K562 (cell line): Measurements from ENCODE around the gene INHBE. TPM values are rescaled to one million over a fixed set of nuclear protein-coding genes. Genes with fewer than 3 reads are reported as not detected.

Experiments
- ATAC-seq: fragments of 200-7000 bp; cut with Tn5 transposase; 3 replicates; pipeline ENCODE4 v1.9.1; 2020; ENCODE audit warnings: moderate library complexity
- BruUV-seq: library from RNA; stranded (reverse); fragments of 400-500 nt; replicated peaks from 2 replicates; lab custom pipeline; 2021; lab: Mats Ljungman, UMichigan
- CTCF ChIA-PET: fragments of 300-600 bp; formaldehyde crosslinking; extraction: SDS; loops from one replicate; lab custom pipeline; 2021; ENCODE audit warnings: low intra/inter-chr PET ratio; lab: Yijun Ruan, JAX
- POLR2A ChIA-PET: fragments of 300-600, 350-650 bp; sonication (Branson Sonifier 250); formaldehyde crosslinking; extraction: SDS; loops from one replicate; lab custom pipeline; 2021; ENCODE audit warnings: antibody characterized with exemption, inconsistent platforms; lab: Yijun Ruan, JAX
- DNase-seq, 4 experiments: peaks; one replicate each; pipeline versions ENCODE4 v3.0.0 to v3.0.0-alpha.2; 2011 to 2018; ENCODE audit warnings: low spot score in 3 of 4, mixed read lengths in 3 of 4; ENCODE audit errors: extremely low read depth in 1 of 4
- FAIRE-seq: peaks from 2 replicates; lab custom pipeline; 2011; peaks lifted over from hg19 to GRCh38; lab: Jason Lieb, UNC
- H2AFZ ChIP-seq: 2 replicates; pipeline ENCODE4 v1.6.0; 2011; ENCODE audit warnings: low read depth, low read length, control low read depth, inconsistent platforms
- H3K27ac ChIP-seq: fragments of 200-600 bp; 3 replicates; pipeline ENCODE4 v1.8.0; 2011; ENCODE audit warnings: low read depth, mild to moderate bottlenecking, control low read depth, inconsistent platforms, low read length, moderate library complexity, mixed read lengths; ENCODE audit errors: extremely low read depth
- H3K27me3 ChIP-seq, 2 experiments: fragments of 300-600 bp in 1 of 2; 2 replicates in 1 of 2; 3 replicates in 1 of 2; pipeline versions ENCODE4 v1.6.0 to v1.8.0; 2011; ENCODE audit warnings: inconsistent platforms in 2 of 2, low read length in 2 of 2, mild to moderate bottlenecking in 1 of 2, mixed read lengths in 1 of 2, moderate library complexity in 1 of 2; ENCODE audit not compliant: control insufficient read depth in 2 of 2, insufficient read depth in 2 of 2
- H3K36me3 ChIP-seq: fragments of 300-600 bp; 3 replicates; pipeline ENCODE4 v1.8.0; 2011; ENCODE audit warnings: mild to moderate bottlenecking, low read length, inconsistent platforms; ENCODE audit not compliant: control insufficient read depth, insufficient read depth
- H3K4me1 ChIP-seq, 2 experiments: fragments of 200-600 bp in 1 of 2; replicated peaks in 1 of 2; 2 replicates in 1 of 2; 3 replicates in 1 of 2; pipeline versions ENCODE4 v1.5.1 to v1.8.0; 2011; ENCODE audit warnings: inconsistent platforms in 2 of 2, low read length in 2 of 2, mild to moderate bottlenecking in 1 of 2, mixed read lengths in 1 of 2, moderate library complexity in 1 of 2; ENCODE audit not compliant: control insufficient read depth in 2 of 2, insufficient read depth in 2 of 2
- H3K4me2 ChIP-seq: 2 replicates; pipeline ENCODE4 v1.6.1; 2011; ENCODE audit warnings: low read length, control low read depth, inconsistent platforms, mixed read lengths; ENCODE audit not compliant: insufficient read depth
- H3K4me3 ChIP-seq: fragments of 200-600 bp; sonication (generic), shearing (Covaris generic); 2 replicates; pipeline ENCODE4 v1.5.1; 2016; ENCODE audit warnings: control low read depth, inconsistent platforms
- H3K79me2 ChIP-seq: fragments of 200-600 bp; 3 replicates; pipeline ENCODE4 v1.8.0; 2011; ENCODE audit warnings: low read length, inconsistent platforms; ENCODE audit not compliant: control insufficient read depth, insufficient read depth
- H3K9ac ChIP-seq, 2 experiments: 2 replicates each; pipeline versions ENCODE4 v1.6.0 to v1.6.1; 2011; ENCODE audit warnings: low read depth in 2 of 2, low read length in 2 of 2, control low read depth in 1 of 2, inconsistent platforms in 1 of 2, mild to moderate bottlenecking in 1 of 2, mixed read lengths in 1 of 2; ENCODE audit not compliant: insufficient read depth in 1 of 2
- H3K9me1 ChIP-seq: one replicate; pipeline ENCODE4 v1.6.0; 2011; ENCODE audit warnings: inconsistent platforms, mild to moderate bottlenecking, low read length, moderate library complexity; ENCODE audit not compliant: control insufficient read depth, insufficient read depth
- H3K9me3 ChIP-seq: replicated peaks from 2 replicates; pipeline ENCODE4 v1.5.1; 2011; ENCODE audit warnings: low read depth, low read length, inconsistent platforms; ENCODE audit not compliant: control insufficient read depth, insufficient read depth
- H4K20me1 ChIP-seq: replicated peaks from 2 replicates; pipeline ENCODE4 v1.6.1; 2011; ENCODE audit warnings: low read length, inconsistent platforms, mixed read lengths; ENCODE audit not compliant: control insufficient read depth, insufficient read depth
- L3MBTL2 ChIP-seq: fragments of 450-650 bp; IDR thresholded peaks from 2 replicates; pipeline ENCODE4 v1.6.1; 2016; ENCODE audit warnings: mild to moderate bottlenecking, moderate library complexity
- MAFG ChIP-seq: fragments of 450-650 bp; conservative IDR thresholded peaks from 2 replicates; pipeline ENCODE4 v1.6.1; 2016; ENCODE audit warnings: missing genetic modification characterization, missing compliant biosample characterization
- MTA1 ChIP-seq: fragments of 450-650 bp; IDR thresholded peaks from 2 replicates; pipeline ENCODE4 v1.6.1; 2017; ENCODE audit warnings: borderline replicate concordance
- PHF21A ChIP-seq: fragments of 450-650 bp; IDR thresholded peaks from 2 replicates; pipeline ENCODE4 v1.6.1; 2017; ENCODE audit warnings: low read depth, borderline replicate concordance
- SIX5 ChIP-seq, 2 experiments: IDR thresholded peaks; 2 replicates each; pipeline ENCODE4 v1.6.1; 2011; ENCODE audit warnings: low read length in 2 of 2, borderline replicate concordance in 1 of 2, low read depth in 1 of 2, mild to moderate bottlenecking in 1 of 2, moderate library complexity in 1 of 2; ENCODE audit not compliant: insufficient read depth in 1 of 2
- SNRNP70 ChIP-seq: fragments of 200-400 bp; formaldehyde crosslinking; optimal IDR thresholded peaks from 2 replicates; pipeline ENCODE3; 2017; ENCODE audit warnings: low read depth, low read length
- TBP ChIP-seq: optimal IDR thresholded peaks from 2 replicates; pipeline ENCODE3; 2011; ENCODE audit warnings: low read depth, low read length, improper control_type of control experiment
- ZEB2 ChIP-seq: fragments of 450-650 bp; IDR thresholded peaks from 2 replicates; pipeline ENCODE4 v1.6.1; 2016
- ZFP91 ChIP-seq: sonication (generic); formaldehyde crosslinking; IDR thresholded peaks from 2 replicates; pipeline ENCODE4 v1.8.0; 2022; ENCODE audit warnings: mild to moderate bottlenecking, missing genetic modification reagents
- ZNF175 ChIP-seq: fragments of 200-800 bp; sonication (Bioruptor generic); IDR thresholded peaks from 2 replicates; pipeline ENCODE4 v1.6.1; 2016; ENCODE audit warnings: low read depth, mild to moderate bottlenecking, missing genetic modification characterization, missing compliant biosample characterization
- ZNF764 ChIP-seq: fragments of 250-450 bp; sonication (Bioruptor Pico); IDR thresholded peaks from 2 replicates; pipeline ENCODE4 v1.4.0; 2020; ENCODE audit warnings: low read depth, mild to moderate bottlenecking, moderate library complexity
- WGBS: fragments of 100-300 bp; shearing (Covaris generic); methylation state at CpG from one replicate; pipeline ENCODE4 v1.1.6; 2016; ENCODE audit warnings: low coverage, mixed read lengths; ENCODE audit not compliant: insufficient coverage; ENCODE audit errors: missing lambda C conversion rate; 5-methylcytosine and 5-hydroxymethylcytosine counted together
- in situ Hi-C: fragments of 300-500 bp; cut with MboI; formaldehyde crosslinking; loops from 4 replicates; pipeline ENCODE4 v1.15.0; 2018; ENCODE audit warnings: inconsistent platforms, mixed read lengths
- intact Hi-C: fragments of 100-400 bp; cut with micrococcal nuclease; formaldehyde crosslinking; loops from 2 replicates; pipeline ENCODE4 v1.14.2; 2022
- polyA plus RNA-seq, 8 experiments: library from polyadenylated mRNA; depleted of rRNA in 4 of 8; stranded (reverse) in 5 of 8; unstranded in 3 of 8; fragments of >200 nt; fragmentation: Nextera tagmentation in 2 of 8; fragmentation: Illumina TruSeq in 1 of 8; extraction: Ambion mirVana in 2 of 8; extraction: Trizol in 1 of 8; gene quantifications; 2 replicates each; pipeline versions ENCODE4 v1.2.1 to v1.2.3, GENCODE V29; 2011 to 2014; ENCODE audit warnings: inconsistent platforms in 1 of 8, missing spikeins in 1 of 8
- total RNA-seq, 7 experiments: library from RNA; depleted of rRNA in 6 of 7; stranded (reverse); fragments of >200 nt in 6 of 7; fragmentation: Illumina TruSeq in 2 of 7; extraction: Trizol in 2 of 7; gene quantifications; 2 replicates each; pipeline versions ENCODE4 v1.2.1 to v1.2.3, GENCODE V29; 2011 to 2021; ENCODE audit warnings: low replicate concordance in 1 of 7

Gene INHBE
- total and polyA plus RNA-seq, 9 of the 15 experiments (the other 6 are each of a cell fraction or from before 2014, with no cell fraction given) = 0.94 to 9.9 (median 7.3) TPM

DNA sequence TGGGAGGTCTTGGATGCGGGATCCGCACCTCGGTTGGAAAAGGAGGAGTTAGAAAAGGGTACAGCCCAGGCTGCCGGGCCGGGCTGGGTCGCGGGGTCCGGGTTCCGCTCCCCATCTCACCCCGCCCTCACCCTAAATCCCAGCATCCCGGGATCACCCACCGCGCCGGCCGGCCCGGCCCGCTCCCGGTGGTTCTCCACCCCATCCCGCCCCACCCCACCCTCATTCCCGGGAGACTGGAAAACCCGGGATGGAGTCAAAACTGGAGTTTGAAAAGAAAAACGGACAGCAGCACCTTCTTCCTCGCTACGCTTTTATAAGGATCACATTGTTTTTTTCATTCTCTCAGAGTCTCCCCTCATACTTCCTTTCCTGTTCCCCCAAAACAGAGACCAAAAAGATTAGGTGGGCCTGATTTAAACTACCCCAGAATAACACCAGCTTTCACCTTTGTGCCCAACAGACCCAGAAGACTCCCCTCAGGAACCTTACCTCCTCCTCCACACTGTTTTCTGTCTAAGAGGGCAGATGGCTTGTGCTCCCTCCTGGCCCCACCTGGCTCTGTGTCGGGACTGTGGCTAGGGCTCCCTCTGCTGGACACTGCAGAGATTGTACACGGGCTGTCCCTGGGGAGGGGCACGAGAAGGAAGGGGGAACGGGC, 7.3 kb downstream of the INHBE start (continued):
- TF ChIP-seq MTA1 (no peak), ZNF764 (CRISPR knock-in tag) (no peak), TBP (peak; percentile 49), ZEB2 (peak; percentile 87; the same call in 1 of the 2 replicates), PHF21A (no peak), SNRNP70 (no peak), ZFP91 (CRISPR knock-in tag) (no peak)

GRCh38 chr12:57462912-57463253, 7.8 kb downstream of the INHBE start:
- Histone ChIP-seq H3K27ac (no peak overlapping the region), H3K79me2 (0 out of 3 replicates have a peak, but pooled peaks cover 2% of the 10 kb centered on the region), H3K36me3 (no peaks in the 10 kb centered on the region), H3K9me3 (no peaks in the 10 kb centered on the region), H3K9me1 (no peaks in the 10 kb centered on the region), H3K4me3 (no peak overlapping the region; the same call in 1 of the 2 replicates), H3K27me3 (peaks cover 8 to 24% of the 10 kb centered on the region in 2 experiments; a peak in 3 of 5 replicates), H3K4me1 (peaks cover 21 to 39% of the 10 kb centered on the region in 2 experiments; a peak in 4 of 5 replicates), H2AFZ (peak overlapping the region; percentile 93), H3K4me2 (peak overlapping the region; percentile 75), H3K9ac (no peak overlapping the region), H4K20me1 (no peaks in the 10 kb centered on the region)
- no peak for FAIRE-seq
- in situ Hi-C loops (no loop called here), intact Hi-C loops (loop anchor here (2.0 kb wide), 1 partner anchor 274 kb away; no protein-coding TSS in a partner anchor)
- POLR2A ChIA-PET = interaction anchor here (0.6 to 1.6 kb wide), 5 partner anchors 9 to 530 kb away, joined by 3 to 4 read pairs (median 3); no protein-coding TSS in a partner anchor
- TF ChIP-seq SIX5 (IDR thresholded peaks at IDR 0.05; ENCODE audit: borderline replicate concordance in 1 of 2, insufficient read depth in 1 of 2, low read depth in 1 of 2, low read length in 2 of 2) (no peak), L3MBTL2 (0 out of 2 replicates have a peak, but pooled peaks have one; percentile 0), MAFG (tag) (0 out of 2 replicates have a peak, but pooled peaks have one; percentile 5), ZNF175 (CRISPR knock-in tag) (0 out of 2 replicates have a peak, but pooled peaks have one; percentile 36)
- no peak for ATAC-seq
- CTCF ChIA-PET = interaction anchor here (0.8 to 1.6 kb wide), 3 partner anchors 155 to 250 kb away, joined by 7 to 14 read pairs (median 10); no protein-coding TSS in a partner anchor
- no TSS peak for BruUV-seq
- 14% methylated on average over 5 of the region's 5 CpGs for WGBS
- no peak for DNase-seq
